Measurements from ENCODE around the gene HOXA9. TPM values are rescaled to one million over a fixed set of nuclear protein-coding genes. Genes with fewer than 3 reads are reported as not detected.

HOXA9 gene
- total RNA-seq, 2 experiments from 2014 or later = not detected

GRCh38 chr7:27115221-27116026 is 49.9 kb downstream of the HOXA9 start:
- ChIA-PET CTCF (no interaction called here), POLR2A (interaction anchor here (0.6 kb wide), 1 partner anchor 210 kb away, joined by 3 read pairs; no protein-coding TSS in a partner anchor)
- Mint-ChIP-seq H3K27ac (no peak overlapping the region), H3K4me1 (ENCODE audit: low read depth) (no peaks in the 10 kb centered on the region), H3K4me3 (no peak overlapping the region), H3K9me3 (no peaks in the 10 kb centered on the region), H3K27me3 (no peaks in the 10 kb centered on the region), H3K36me3 (ENCODE audit: low read depth) (no peaks in the 10 kb centered on the region)
- ATAC-seq (no peak), DNase-seq (no peak)
- intact Hi-C loops (cut with micrococcal nuclease) = no loop called here
- no peak for TF ChIP-seq CTCF (IDR thresholded peaks at IDR 0.05)

GRCh38 chr7:27114881-27115220 is 50.5 kb downstream of the HOXA9 start:
- CTCF ChIA-PET = no interaction called here
- H3K36me3 Mint-ChIP-seq (ENCODE audit: low read depth) = no peaks in the 10 kb centered on the region

GRCh38 chr7:27113991-27114769 is 51.2 kb downstream of the HOXA9 start:
- no peak overlapping the region for H3K4me3 Mint-ChIP-seq
- ChIA-PET POLR2A (no interaction called here), CTCF (no interaction called here)
- H3K36me3 Mint-ChIP-seq (ENCODE audit: low read depth) = no peaks in the 10 kb centered on the region
- ATAC-seq = no peak
- H3K4me1 Mint-ChIP-seq (ENCODE audit: low read depth) = no peaks in the 10 kb centered on the region
- no peaks in the 10 kb centered on the region for H3K27me3 Mint-ChIP-seq
- intact Hi-C loops (cut with micrococcal nuclease) = no loop called here
- no peak for DNase-seq
- no peak for TF ChIP-seq CTCF (IDR thresholded peaks at IDR 0.05)
- H3K9me3 Mint-ChIP-seq = no peaks in the 10 kb centered on the region
- no peak overlapping the region for H3K27ac Mint-ChIP-seq

More at GRCh38 chr7:27114881-27115220, 50.5 kb downstream of the HOXA9 start:
- Mint-ChIP-seq H3K9me3 (no peaks in the 10 kb centered on the region), H3K4me1 (ENCODE audit: low read depth) (no peaks in the 10 kb centered on the region), H3K27ac (no peak overlapping the region), H3K4me3 (no peak overlapping the region), H3K27me3 (no peaks in the 10 kb centered on the region)
- intact Hi-C loops (cut with micrococcal nuclease) = no loop called here
- POLR2A ChIA-PET = no interaction called here
- ATAC-seq = no peak
- TF ChIP-seq CTCF (IDR thresholded peaks at IDR 0.05) = no peak
- DNase-seq = no peak

GRCh38 chr7:27112955-27113949 is 52.1 kb downstream of the HOXA9 start:
- Mint-ChIP-seq H3K27ac (no peak overlapping the region), H3K4me3 (no peak overlapping the region), H3K4me1 (ENCODE audit: low read depth) (no peaks in the 10 kb centered on the region), H3K36me3 (ENCODE audit: low read depth) (no peaks in the 10 kb centered on the region), H3K27me3 (no peaks in the 10 kb centered on the region), H3K9me3 (no peaks in the 10 kb centered on the region)
- no peak for DNase-seq
- intact Hi-C loops (cut with micrococcal nuclease) = no loop called here
- ChIA-PET POLR2A (no interaction called here), CTCF (no interaction called here)
- TF ChIP-seq CTCF (IDR thresholded peaks at IDR 0.05) = no peak
- ATAC-seq = no peak

Small RNAs within 50 kb of the gene (microRNA-seq; reads per million reads assigned to microRNA genes)
- not detected for gene MIR196B (ENCODE audit: borderline microRNAs expressed, borderline replicate concordance)

Other genes starting within 250 kb of the HOXA9 start
- under 1 TPM; 0.25 TPM for gene HOXA1, start 69.5 kb downstream of the HOXA9 start, total RNA-seq
- not detected for gene HOXA2, start 62.9 kb downstream of the HOXA9 start, total RNA-seq
- under 1 TPM in 1 of 2 experiments, not detected in 1; 0.25 TPM for gene HOXA4, start 34.8 kb downstream of the HOXA9 start, total RNA-seq
- gene HOXA5, start 21.9 kb downstream of the HOXA9 start, total RNA-seq = not detected
- gene HOXA6, start 17.8 kb downstream of the HOXA9 start, total RNA-seq = not detected
- not detected for gene HOXA3, start 13.0 kb downstream of the HOXA9 start, total RNA-seq
- gene HOXA7, start 8.9 kb downstream of the HOXA9 start, total RNA-seq = not detected
- not detected for gene HOXA10, start 8.8 kb upstream of the HOXA9 start, total RNA-seq
- under 1 TPM; 0.13 to 0.18 TPM for gene HOXA11, start 19.7 kb upstream of the HOXA9 start, total RNA-seq
- gene HOXA13, start 34.6 kb upstream of the HOXA9 start, total RNA-seq = not detected
- gene EVX1, start 77.3 kb upstream of the HOXA9 start, total RNA-seq = not detected

Measured in activated CD8-positive, alpha-beta T cell treated with anti-CD3 and anti-CD28 coated beads for 36 hours (primary cell).